Parathyroid adenoma (tissue), 2 donors: Measurements from ENCODE around the gene KIAA0753.

Experiments used
- H2AFZ ChIP-seq: fragments of 300-600 bp; sonication (generic); one replicate; pipeline ENCODE4 v1.7.0; 2017; ENCODE audit warnings: antibody characterized with exemption, mild to moderate bottlenecking
- H3K27ac ChIP-seq: fragments of 300-600 bp; sonication (generic); one replicate; pipeline ENCODE4 v1.7.0; 2017
- H3K27me3 ChIP-seq: fragments of 300-600 bp; sonication (generic); one replicate; pipeline ENCODE4 v1.7.0; 2017; ENCODE audit warnings: low read length; ENCODE audit not compliant: control insufficient read depth, insufficient read depth
- H3K36me3 ChIP-seq: fragments of 300-600 bp; sonication (generic); one replicate; pipeline ENCODE4 v1.7.0; 2017; ENCODE audit warnings: low read length; ENCODE audit not compliant: control insufficient read depth, insufficient read depth
- H3K4me1 ChIP-seq: fragments of 300-600 bp; sonication (generic); one replicate; pipeline ENCODE4 v1.7.0; 2017; ENCODE audit warnings: control low read depth
- H3K4me2 ChIP-seq: fragments of 300-600 bp; sonication (generic); one replicate; pipeline ENCODE4 v1.7.0; 2017; ENCODE audit warnings: low read length
- H3K4me3 ChIP-seq: fragments of 300-600 bp; sonication (generic); one replicate; pipeline ENCODE4 v1.7.0; 2017; ENCODE audit warnings: low read depth, low read length
- H3K79me2 ChIP-seq: fragments of 300-600 bp; sonication (generic); one replicate; pipeline ENCODE4 v1.7.0; 2017; ENCODE audit warnings: control low read depth
- H3K9ac ChIP-seq: fragments of 300-600 bp; sonication (generic); one replicate; pipeline ENCODE4 v1.7.0; 2017; ENCODE audit warnings: mild to moderate bottlenecking
- H3K9me3 ChIP-seq: fragments of 300-600 bp; sonication (generic); one replicate; pipeline ENCODE4 v1.7.0; 2017; ENCODE audit warnings: low read length; ENCODE audit not compliant: control insufficient read depth
- TF ChIP-seq, protein P1 (sequence below): fragments of 300-600 bp; sonication (generic); IDR thresholded peaks from one replicate; pipeline ENCODE4 v1.7.0; 2017; ENCODE audit warnings: antibody characterized with exemption, mild to moderate bottlenecking
- donor health status: primary hyperparathyroidism.

Gene KIAA0753

DNA sequence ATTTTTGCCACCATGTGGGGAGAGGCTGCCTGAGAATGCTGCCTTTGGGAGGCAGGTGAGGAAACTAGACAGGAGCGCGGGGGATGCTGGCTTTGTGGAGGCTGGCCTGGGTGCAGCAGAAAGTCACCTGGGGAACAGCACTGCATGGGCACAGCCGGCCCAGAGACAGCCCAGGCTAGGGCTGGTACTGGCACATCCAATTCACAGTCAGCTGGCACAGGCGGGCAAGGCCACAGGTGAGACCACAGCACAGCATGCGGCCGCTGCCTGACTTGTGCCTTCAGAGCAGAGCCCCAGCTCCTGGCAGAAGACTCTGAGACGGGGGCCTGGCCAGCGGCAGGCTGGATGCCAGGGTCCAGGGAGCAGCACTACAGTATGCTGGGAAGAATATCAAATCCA lies 67.5 kb downstream of the KIAA0753 start:
- peaks cover 3% of the 10 kb centered on the region for H3K4me1 ChIP-seq
- no peak overlapping the region for H3K9ac ChIP-seq
- H2AFZ ChIP-seq = no peak overlapping the region
- TF ChIP-seq, protein P1, sequence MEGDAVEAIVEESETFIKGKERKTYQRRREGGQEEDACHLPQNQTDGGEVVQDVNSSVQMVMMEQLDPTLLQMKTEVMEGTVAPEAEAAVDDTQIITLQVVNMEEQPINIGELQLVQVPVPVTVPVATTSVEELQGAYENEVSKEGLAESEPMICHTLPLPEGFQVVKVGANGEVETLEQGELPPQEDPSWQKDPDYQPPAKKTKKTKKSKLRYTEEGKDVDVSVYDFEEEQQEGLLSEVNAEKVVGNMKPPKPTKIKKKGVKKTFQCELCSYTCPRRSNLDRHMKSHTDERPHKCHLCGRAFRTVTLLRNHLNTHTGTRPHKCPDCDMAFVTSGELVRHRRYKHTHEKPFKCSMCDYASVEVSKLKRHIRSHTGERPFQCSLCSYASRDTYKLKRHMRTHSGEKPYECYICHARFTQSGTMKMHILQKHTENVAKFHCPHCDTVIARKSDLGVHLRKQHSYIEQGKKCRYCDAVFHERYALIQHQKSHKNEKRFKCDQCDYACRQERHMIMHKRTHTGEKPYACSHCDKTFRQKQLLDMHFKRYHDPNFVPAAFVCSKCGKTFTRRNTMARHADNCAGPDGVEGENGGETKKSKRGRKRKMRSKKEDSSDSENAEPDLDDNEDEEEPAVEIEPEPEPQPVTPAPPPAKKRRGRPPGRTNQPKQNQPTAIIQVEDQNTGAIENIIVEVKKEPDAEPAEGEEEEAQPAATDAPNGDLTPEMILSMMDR = no peak
- H3K36me3 ChIP-seq = no peaks in the 10 kb centered on the region
- H3K4me3 ChIP-seq = no peak overlapping the region
- no peaks in the 10 kb centered on the region for H3K79me2 ChIP-seq
- no peaks in the 10 kb centered on the region for H3K9me3 ChIP-seq
- H3K4me2 ChIP-seq = no peak overlapping the region
- H3K27ac ChIP-seq = no peak overlapping the region
- H3K27me3 ChIP-seq = no peaks in the 10 kb centered on the region

DNA sequence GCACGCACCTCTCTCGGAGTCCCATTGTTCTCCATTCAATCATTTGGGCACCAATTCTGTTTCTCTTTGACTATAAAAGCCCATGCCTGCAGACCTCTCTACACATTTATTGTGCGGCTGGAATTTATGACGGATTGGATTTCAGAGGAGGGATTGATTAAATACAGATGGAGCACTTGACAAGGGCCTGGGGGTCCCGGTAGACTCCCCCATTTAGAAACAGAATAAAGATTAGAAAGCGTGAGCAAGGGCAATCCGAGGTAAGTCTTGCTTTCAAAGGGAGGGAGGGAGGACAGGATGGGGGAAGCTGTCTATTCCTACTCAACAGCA lies 69.1 kb downstream of the KIAA0753 start:
- Histone ChIP-seq H3K9me3 (no peaks in the 10 kb centered on the region), H3K27ac (no peak overlapping the region), H3K27me3 (no peaks in the 10 kb centered on the region), H3K4me3 (no peak overlapping the region), H2AFZ (no peak overlapping the region), H3K4me2 (no peak overlapping the region), H3K79me2 (no peaks in the 10 kb centered on the region), H3K9ac (no peak overlapping the region), H3K36me3 (no peaks in the 10 kb centered on the region), H3K4me1 (peaks cover 3% of the 10 kb centered on the region)
- TF ChIP-seq, protein P1 = no peak

DNA sequence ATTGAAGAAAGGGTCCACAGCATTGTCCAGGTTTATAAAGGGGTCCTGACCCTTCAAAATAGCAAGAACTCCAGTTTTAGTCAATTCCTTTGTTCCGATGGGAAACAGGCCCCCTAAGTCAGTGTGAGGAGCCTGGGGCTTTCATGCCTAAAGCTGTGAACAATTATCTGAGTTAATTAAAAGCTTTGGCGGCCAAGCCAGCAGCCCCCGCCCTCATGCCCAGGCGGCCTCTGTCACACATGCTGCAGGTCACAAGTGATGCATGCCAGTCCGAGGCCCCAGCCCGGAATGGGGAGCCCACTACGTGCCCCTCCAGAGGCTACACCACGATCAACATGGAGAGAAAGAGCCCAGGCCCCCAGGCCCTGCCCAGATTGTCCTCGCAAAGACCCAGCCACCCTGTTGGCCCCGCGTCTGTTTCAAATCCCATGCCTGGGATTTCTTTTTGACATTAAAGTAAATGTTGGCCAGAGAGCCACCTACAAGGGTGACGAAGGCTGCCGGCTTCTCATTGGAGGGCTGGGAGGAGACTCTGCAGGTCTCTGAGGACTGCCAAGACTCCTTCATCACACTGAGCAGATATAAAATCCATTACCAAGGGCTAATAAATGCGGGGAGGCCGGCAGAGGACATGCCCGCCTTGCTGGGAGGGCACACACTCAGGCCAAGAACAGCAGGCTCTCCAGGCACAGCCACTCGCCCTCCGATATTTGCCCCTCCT lies 69.6 kb downstream of the KIAA0753 start:
- Histone ChIP-seq H3K79me2 (no peaks in the 10 kb centered on the region), H3K4me2 (no peak overlapping the region), H3K4me3 (no peak overlapping the region), H2AFZ (no peak overlapping the region), H3K9ac (no peak overlapping the region), H3K27ac (no peak overlapping the region), H3K9me3 (no peaks in the 10 kb centered on the region), H3K4me1 (peaks cover 3% of the 10 kb centered on the region), H3K36me3 (no peaks in the 10 kb centered on the region), H3K27me3 (no peaks in the 10 kb centered on the region)
- TF ChIP-seq, protein P1 = no peak

DNA sequence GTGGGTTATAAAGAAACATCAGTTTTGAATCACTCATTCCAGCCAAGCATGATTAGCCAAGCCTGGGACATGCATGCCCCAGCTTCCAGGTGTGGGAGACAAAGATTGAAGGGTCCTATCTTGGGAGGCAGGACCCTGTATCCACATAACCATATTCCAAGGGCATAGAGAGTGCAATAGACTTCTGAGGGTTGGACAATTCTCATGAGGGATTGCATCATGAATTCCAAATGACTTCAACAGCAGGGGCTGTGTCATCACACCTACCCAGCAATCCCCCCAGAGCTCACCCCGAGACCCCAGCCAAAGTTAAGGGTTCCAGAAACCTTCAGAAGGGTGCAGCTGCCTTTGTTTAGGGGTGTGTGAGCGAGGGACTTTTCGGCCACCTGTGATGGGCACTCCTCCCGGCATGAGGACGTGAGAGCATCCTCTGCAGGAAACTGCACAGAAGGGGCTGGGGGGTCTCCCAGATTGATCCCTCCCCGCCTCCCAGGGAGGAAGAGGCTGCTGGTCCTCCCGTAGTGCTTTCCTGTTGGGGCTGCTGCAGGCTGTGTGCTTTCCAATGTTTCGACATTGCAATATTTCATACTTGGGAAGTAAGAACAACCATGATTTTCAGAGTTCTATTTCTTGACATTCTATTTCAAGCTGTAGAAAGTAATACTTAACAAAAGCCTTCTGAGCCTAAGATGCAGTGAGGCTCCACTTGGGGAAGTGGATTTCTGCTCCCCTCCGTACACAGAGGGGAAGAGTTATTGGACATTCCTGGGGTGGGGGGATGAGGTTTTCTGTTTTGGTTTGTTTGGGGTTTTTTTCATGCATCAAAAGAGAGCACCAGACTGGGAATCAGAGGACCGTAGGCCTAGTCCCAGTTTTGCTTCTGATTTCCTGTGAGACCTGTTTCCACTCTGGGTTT lies 70.9 kb downstream of the KIAA0753 start:
- no peak overlapping the region for H3K27ac ChIP-seq
- H3K79me2 ChIP-seq = no peaks in the 10 kb centered on the region
- no peaks in the 10 kb centered on the region for H3K36me3 ChIP-seq
- H3K9ac ChIP-seq = no peak overlapping the region
- no peak overlapping the region for H2AFZ ChIP-seq
- no peak overlapping the region for H3K4me2 ChIP-seq
- H3K4me1 ChIP-seq = no peaks in the 10 kb centered on the region
- no peaks in the 10 kb centered on the region for H3K27me3 ChIP-seq
- no peak overlapping the region for H3K4me3 ChIP-seq
- no peaks in the 10 kb centered on the region for H3K9me3 ChIP-seq
- TF ChIP-seq, protein P1 = no peak
